Right lobe of liver (tissue), 4 donors: ENCODE results near the gene DYDC1.

ENCODE experiments used
- CTCF ChIP-seq, 4 donors: fragments of 200-600 bp in 3 of 4; fragments of 450-650 bp in 1 of 4; IDR thresholded peaks; one replicate each; pipeline versions ENCODE4 v1.5.1 to v1.8.0; 2016 to 2022; ENCODE audit warnings: antibody characterized with exemption in 4 of 4, mild to moderate bottlenecking in 2 of 4
- POLR2A ChIP-seq: fragments of 450-650 bp; IDR thresholded peaks from one replicate; pipeline ENCODE4 v1.6.1; 2017; ENCODE audit warnings: antibody characterized with exemption, mild to moderate bottlenecking
- donor health status: DM: no; HTN: no; CAD: no.
- donor health status: DM: no; HTN: no; CAD: no.
- donor health status: DM: no; HTN: yes; CAD: no.

- no peak for TF ChIP-seq CTCF (IDR thresholded peaks at IDR 0.05)
- no peak for TF ChIP-seq POLR2A
These were observed 3.1 kb upstream of the DYDC1 start for GRCh38 chr10:80359644-80360043.
